OCI-M2 (cell line): ENCODE results near the gene MORC3.
"Not testable (repeated sequence)": the region's sequence is repeated elsewhere in the genome, so short reads cannot be mapped to it uniquely, and the experiment has no call there.

Experiments
- DNase-seq: peaks from one replicate; lab custom pipeline; 2025; ENCODE audit not compliant: unreplicated experiment; lab: John Stamatoyannopoulos, UW

The MORC3 gene

GRCh38 chr21:36323032-36323431 lies 3.0 kb downstream of the MORC3 start:
- no peak for DNase-seq

DNA sequence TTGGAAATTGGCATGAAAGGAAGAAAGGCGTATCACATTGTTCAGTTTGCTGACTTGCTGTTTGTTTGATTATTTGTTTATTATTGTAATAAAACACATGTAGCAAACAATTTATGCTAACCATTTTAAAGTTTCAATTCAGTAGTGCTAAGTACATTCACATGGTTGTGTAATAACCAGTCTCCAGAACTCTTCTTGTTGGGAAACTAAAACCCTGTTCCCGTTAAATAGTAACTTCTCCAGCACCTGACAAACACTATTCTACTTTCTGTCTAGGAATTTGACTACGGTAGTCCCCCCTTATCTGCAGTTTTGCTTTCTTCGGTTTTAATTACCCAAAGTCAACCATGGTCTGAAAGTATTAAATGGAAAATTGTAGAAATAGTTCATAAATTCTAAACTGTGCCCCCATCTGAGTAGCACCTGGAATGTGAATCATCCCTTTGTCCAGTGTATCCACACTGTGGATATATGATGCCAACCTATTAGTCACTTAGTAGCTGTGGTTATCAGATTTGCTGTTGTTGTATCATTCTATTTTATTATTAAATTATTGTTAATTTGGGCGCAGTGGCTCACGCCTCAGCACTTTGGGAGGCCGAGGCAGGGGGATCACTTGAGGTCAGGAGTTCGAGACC lies 5.5 kb downstream of the MORC3 start:
- DNase-seq, result no peak

GRCh38 chr21:36330904-36331303 lies 10.9 kb downstream of the MORC3 start:
- no peak for DNase-seq

- DNase-seq, result no peak
Observed at GRCh38 chr21:36337099-36337509, 17.1 kb downstream of the MORC3 start.

DNA sequence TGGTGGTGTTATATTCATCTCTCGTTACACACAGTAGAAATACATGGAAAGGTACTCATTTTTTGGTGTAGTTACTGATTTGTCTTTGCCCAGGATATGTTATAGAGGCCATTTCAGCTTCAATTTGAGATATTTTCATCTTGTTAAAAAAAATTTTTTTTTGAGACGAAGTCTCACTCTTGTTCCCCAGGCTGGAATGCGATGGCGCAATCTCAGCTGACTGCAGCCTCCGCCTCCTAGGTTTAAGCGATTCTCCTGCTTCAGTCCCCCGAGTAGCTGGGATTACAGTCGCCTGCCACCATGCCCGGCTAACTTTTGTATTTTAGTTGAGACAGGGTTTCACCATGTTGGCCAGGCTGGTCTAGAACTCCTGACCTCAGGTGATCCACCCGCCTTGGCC lies 19.0 kb downstream of the MORC3 start:
- no peak for DNase-seq

GRCh38 chr21:36342581-36342980 lies 22.6 kb downstream of the MORC3 start:
- not testable (repeated sequence) for DNase-seq

- DNase-seq, result no peak
Observed at GRCh38 chr21:36344931-36345330, 24.9 kb downstream of the MORC3 start.

DNA sequence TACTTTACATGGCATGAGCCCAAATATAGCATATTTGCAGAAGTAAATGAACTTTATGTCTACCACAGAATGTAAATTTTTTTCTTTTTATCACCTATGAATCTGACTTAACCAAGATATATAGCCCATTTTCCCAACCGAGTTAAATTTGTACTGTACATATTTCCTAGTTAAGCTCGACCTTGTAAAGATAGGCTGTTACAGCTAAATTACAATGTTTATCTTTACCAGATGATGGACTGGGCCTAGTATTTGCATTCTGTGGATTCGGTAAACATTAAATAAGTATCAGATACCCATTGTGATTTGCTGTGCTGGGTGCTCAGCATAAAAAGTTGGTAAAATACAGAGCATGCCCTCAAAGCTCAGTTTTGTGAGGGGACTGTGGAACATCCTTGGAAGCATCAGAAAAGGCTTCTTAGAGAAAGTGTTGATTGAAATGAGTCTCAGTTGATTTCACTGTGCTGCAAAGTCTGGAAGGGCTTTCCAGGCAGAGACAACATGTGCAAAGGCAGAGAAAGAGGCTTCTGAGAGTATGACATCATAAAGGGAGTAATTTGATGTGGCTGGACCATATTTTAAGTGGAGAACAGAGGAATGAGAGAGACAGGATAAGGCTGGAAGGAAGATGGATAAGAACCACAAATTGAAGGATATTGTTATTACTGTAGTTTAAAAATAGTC lies 27.4 kb downstream of the MORC3 start:
- DNase-seq, result no peak

GRCh38 chr21:36347962-36348328 lies 27.9 kb downstream of the MORC3 start:
- no peak for DNase-seq

DNA sequence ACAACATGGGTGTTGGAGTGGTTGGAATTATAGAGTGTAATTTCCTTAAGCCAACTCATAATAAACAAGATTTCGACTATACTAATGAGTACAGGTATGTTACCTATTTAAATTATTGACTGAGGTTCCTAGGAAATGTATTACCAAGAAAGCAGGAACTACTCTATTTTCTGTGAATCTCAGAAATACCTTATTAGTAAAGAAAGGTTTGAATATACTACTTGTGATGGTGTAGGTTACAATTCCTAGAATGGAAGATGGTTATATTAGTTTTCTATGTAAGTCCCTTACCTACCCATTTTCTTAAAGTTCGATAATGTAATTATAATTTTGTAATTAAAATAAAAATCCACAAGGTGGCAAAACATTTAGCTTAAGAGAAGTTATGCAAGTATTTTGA lies 29.3 kb downstream of the MORC3 start:
- no peak for DNase-seq

DNA sequence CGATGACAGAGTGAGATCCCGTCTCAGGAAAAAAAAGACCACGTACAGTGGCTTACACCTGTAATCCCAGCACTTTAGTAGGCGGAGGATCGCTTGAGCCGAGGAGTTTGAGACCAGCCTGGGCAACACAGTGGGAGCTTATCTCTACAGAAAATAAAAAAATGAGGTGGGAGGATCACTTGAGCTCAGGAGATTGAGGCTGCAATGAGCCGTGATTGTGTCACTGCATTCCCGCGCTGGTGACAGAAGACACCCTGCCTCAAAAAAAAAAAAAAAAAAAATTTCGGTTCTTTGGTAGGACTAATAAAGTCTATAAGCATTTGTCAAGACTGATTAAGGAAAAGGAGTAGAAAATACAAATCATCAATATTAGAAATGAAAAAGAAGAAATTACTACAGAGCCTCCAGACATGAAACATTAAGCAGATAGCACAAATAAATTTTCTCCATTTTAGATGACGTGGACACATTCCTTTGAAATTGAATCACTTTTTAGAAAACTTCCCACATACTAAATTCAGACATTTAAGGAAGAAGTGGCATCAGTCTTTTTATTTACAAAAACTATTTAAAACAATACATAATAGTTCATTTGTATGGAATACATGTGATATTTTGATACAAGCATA lies 30.4 kb downstream of the MORC3 start:
- DNase-seq, result no peak

DNA sequence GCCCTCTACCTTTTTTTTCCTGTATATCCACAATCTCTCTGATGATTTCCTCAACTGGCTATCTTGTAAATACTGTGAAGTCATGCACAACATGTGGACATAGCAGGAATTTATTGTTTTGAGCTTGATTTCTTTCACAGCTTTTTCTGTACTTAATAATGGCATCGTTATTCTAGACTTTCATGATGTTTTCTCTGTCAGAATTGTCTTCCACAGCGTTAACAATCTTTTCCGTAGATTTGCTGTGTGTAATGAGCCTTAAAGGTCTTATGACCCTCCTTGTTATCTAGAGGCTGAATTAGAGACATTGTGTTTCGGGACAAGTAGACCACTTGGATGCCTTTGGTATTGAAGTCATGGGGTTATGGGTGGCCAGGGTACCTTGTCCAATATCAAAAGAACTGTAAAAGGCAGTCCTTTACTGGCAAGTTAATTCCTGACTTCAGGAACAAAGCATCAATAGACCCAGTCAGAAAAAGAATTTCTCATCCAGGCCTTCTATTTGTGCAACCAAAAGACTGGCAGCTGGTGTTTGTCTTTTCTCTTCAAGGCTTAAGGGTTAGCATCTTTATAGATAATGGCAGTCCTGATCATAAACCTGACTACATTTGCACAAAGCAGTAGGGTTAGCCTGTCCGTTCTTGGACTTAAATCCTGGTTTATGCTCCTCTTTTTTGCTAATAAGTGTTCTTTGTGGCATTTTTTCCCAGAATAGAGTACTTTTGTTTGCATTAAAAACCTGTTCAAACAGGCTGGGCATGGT lies 35.1 kb downstream of the MORC3 start:
- no peak for DNase-seq

DNA sequence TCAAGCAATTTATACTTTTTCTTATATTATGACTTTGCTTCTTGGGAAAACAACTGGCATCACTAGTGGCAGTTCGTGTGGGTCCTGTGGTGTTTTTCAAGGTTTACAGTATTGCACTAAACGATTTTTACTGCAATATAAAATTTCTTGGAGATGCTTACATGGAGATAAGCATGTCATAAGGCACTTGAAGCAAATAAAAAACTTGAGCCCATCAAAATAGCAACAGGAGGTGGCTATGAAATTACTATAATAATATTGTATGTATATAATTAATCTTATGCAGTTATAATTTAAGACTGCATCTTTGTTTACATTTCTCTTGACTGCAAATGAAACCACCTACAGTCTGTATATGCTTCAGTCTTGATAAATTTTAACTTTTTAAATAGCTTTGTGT lies 35.9 kb downstream of the MORC3 start:
- DNase-seq, result no peak

DNA sequence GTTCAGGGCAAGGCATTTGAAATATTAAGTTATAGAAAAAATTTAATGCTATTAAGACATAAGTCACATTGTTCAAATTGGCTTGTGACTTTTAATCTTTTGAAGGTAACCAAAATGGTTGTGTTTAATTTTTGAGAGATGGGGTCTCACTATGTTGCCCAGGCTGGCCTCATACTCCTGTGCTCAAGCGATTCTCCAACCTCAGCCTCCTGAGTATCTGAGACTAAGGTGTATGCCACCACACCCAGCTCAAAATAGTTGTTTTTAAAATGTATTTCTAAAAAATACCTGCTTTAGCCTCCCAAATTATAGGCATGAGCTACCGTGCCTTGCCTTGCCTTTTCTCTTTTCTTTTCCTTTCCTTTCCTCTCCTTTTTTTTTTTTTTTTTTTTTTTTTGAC lies 39.2 kb downstream of the MORC3 start:
- no peak for DNase-seq

- no peak for DNase-seq
Observed at GRCh38 chr21:36369064-36369685, 49.2 kb downstream of the MORC3 start.

DNA sequence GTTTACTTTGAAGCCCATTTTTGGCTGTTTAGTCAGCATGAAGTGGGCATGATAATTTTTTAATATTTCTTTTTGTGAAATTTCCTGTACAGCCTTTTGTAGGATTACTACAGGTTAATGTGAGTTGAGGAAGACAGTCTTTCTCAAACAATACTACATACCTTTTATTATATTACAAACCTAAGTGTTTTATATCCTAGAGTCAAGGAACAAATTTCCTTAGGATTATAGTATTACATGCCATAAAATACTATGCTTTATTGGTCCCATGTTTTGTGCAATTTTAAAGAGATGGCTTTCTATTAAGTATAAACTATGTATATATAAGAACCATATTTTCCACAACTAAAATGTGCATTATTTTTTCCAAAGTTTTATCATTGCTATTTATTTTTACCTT lies 56.0 kb downstream of the MORC3 start:
- no peak for DNase-seq

GRCh38 chr21:36377391-36377842 lies 57.4 kb downstream of the MORC3 start:
- DNase-seq, result no peak

DNA sequence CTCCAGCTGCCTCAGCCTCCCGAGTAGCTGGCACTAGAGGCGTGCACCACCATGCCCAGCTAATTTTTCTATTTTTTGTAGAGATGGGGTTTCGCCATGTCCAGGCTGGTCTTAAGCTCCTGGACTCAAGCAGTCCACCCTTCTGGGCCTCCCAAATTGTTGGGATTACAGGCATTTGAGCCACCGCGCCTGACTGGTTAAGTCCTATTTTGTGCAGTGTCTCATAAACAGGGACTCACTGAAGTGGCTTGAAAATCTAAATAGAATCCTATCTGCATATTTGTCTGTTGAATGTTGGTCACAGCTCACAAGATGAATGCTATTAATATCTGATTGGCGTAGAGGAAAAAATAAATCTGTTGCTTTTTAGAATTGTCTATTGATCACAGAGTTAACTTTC lies 59.3 kb downstream of the MORC3 start:
- no peak for DNase-seq

DNA sequence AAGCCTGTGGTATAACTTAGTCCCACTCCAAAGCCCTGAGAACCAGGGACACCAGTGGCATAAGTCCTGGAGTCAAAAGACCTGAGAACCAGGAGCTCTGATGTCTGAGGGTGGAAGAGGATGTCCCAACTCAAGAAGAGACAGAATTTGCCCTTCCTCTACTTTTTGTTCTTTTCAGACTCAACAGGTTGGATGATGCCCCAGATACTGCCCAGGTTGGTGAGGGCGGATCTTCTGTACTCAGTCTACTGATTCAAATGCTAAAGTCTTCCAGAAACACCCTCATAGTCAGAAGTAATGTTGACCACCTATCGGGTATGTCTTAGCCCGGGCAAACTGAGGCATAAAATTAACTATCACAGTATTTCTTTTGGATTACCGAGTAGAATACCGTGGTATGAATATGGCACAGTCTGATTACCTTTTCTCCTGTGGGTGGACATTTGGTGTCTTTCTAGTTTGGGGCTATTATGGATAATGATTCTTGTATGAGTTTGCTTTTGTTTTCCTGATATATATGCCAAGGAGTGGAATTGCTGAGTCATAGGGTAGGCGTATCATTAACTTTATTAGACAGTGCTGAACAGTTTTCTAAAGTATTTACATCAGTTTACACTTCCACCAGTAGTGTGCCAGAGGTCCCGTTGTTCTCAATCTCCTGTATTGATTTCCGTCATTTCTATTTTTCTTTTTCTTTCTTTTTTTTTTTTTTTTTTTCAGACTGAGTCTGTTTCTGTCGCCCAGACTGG lies 62.0 kb downstream of the MORC3 start:
- no peak for DNase-seq

GRCh38 chr21:36382722-36383121 lies 62.7 kb downstream of the MORC3 start:
- DNase-seq, result not testable (repeated sequence)

DNA sequence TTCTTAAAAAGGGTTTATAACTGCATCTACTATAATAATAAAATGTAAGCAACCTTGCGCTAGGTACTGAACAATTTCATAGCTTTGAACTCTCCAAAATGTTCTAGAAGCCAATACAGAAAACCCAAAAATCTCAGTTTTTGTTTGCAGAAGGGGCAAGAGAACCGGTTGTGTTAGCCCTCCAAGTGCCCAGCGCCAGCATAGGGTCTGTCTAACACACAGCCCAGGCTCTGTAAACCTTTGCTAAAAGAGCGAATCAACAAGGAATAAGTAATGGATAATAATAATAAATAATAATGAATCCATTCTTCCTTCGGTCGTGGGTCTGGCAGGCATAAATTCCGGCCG lies 64.9 kb downstream of the MORC3 start:
- DNase-seq, result no peak
